Neural progenitor cell (in vitro differentiated cells): Measurements from ENCODE around the gene ZNF20. TPM values are rescaled to one million over a fixed set of nuclear protein-coding genes. Genes with fewer than 3 reads are reported as not detected.

Experiments used
- DNase-seq: peaks from one replicate; pipeline ENCODE4 v3.0.0-alpha.2; 2016; ENCODE audit warnings: low spot score
- H2AFZ ChIP-seq: fragments of 200-600 bp; sonication (generic); replicated peaks from 2 replicates; pipeline ENCODE4 v1.6.1; 2016; ENCODE audit warnings: antibody characterized with exemption
- H3F3A ChIP-seq: fragments of 200-600 bp; sonication (generic); 2 replicates; pipeline ENCODE4 v1.6.1; 2016; ENCODE audit warnings: antibody characterized with exemption, low read depth
- H3K27ac ChIP-seq: fragments of 200-600 bp; sonication (generic); 2 replicates; pipeline ENCODE4 v1.5.1; 2016; ENCODE audit warnings: mild to moderate bottlenecking
- H3K27me3 ChIP-seq: fragments of 200-600 bp; sonication (generic); 2 replicates; pipeline ENCODE4 v1.6.1; 2016; ENCODE audit warnings: mild to moderate bottlenecking, moderate library complexity
- H3K36me3 ChIP-seq: fragments of 200-600 bp; sonication (generic); 2 replicates; pipeline ENCODE4 v1.5.1; 2016
- H3K4me1 ChIP-seq: fragments of 200-600 bp; sonication (generic); 2 replicates; pipeline ENCODE4 v1.6.1; 2016; ENCODE audit warnings: mixed run types
- H3K4me2 ChIP-seq: fragments of 200-600 bp; sonication (generic); 2 replicates; pipeline ENCODE4 v1.6.1; 2016
- H3K4me3 ChIP-seq: fragments of 200-600 bp; sonication (generic); 2 replicates; pipeline ENCODE4 v1.5.1; 2016
- H3K79me2 ChIP-seq: fragments of 200-600 bp; sonication (generic); 2 replicates; pipeline ENCODE4 v1.6.1; 2016; ENCODE audit warnings: low read depth
- H3K9ac ChIP-seq: fragments of 200-600 bp; sonication (generic); 2 replicates; pipeline ENCODE4 v1.6.1; 2016
- H3K9me3 ChIP-seq: fragments of 200-600 bp; sonication (generic); 2 replicates; pipeline ENCODE4 v1.5.1; 2016; ENCODE audit warnings: low read depth
- H4K20me1 ChIP-seq: fragments of 200-600 bp; sonication (generic); 2 replicates; pipeline ENCODE4 v1.6.1; 2016; ENCODE audit warnings: low read depth
- H3K27ac Mint-ChIP-seq: 3 replicates; pipeline ENCODE4 v1.8.0; 2021; ENCODE audit warnings: mixed read lengths
- H3K27me3 Mint-ChIP-seq: 2 replicates; pipeline ENCODE4 v1.8.0; 2022; ENCODE audit warnings: low read depth, mild to moderate bottlenecking, inconsistent platforms, moderate library complexity, mixed read lengths; ENCODE audit not compliant: insufficient read depth
- H3K36me3 Mint-ChIP-seq: 3 replicates; pipeline ENCODE4 v1.8.0; 2021; ENCODE audit warnings: mixed read lengths
- H3K4me1 Mint-ChIP-seq: 3 replicates; pipeline ENCODE4 v1.8.0; 2021; ENCODE audit warnings: mixed read lengths
- H3K4me3 Mint-ChIP-seq: 3 replicates; pipeline ENCODE4 v1.8.0; 2021; ENCODE audit warnings: mild to moderate bottlenecking, moderate library complexity, mixed read lengths
- H3K9me3 Mint-ChIP-seq: 3 replicates; pipeline ENCODE4 v1.8.0; 2020; ENCODE audit warnings: mixed read lengths
- EZH2 ChIP-seq: fragments of 200-600 bp; sonication (generic); IDR thresholded peaks from 2 replicates; pipeline ENCODE4 v1.6.1; 2017; ENCODE audit warnings: antibody characterized with exemption, mild to moderate bottlenecking, moderate library complexity
- EZH2phosphoT487 ChIP-seq: fragments of 200-600 bp; sonication (generic); IDR thresholded peaks from 2 replicates; pipeline ENCODE4 v1.6.1; 2017; ENCODE audit warnings: antibody characterized with exemption
- total RNA-seq: library from RNA; depleted of rRNA; stranded (reverse); fragments of >200 nt; gene quantifications from 2 replicates; pipeline ENCODE4 v1.2.3, GENCODE V29; 2015; ENCODE audit warnings: low replicate concordance
- TF ChIP-seq, protein P1 (sequence below): fragments of 200-600 bp; sonication (generic); IDR thresholded peaks from 2 replicates; pipeline ENCODE4 v1.5.1; 2017; ENCODE audit warnings: antibody characterized with exemption, mild to moderate bottlenecking

Gene ZNF20
- total RNA-seq, 1 donor from 2014 or later, result 27.9 TPM

DNA sequence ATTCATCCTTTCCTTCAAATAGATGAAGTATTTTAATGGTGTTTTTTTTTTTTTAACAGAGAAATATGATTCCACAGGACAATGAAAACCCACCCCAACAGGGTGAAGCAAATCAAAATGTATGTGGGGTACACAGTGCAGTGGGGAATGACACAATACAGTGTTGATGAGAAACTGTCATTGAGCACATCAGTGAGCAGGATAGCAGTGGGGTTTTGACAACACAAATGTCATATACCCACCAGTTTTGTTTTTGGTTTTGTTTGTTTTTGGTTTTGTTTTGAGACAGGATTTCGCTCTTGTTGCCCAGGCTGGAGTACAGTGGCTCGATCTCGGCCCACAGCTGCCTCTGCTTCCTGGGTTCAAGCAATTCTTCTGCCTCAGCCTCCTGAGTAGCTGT, 46.4 kb downstream of the ZNF20 start:
- peaks cover 42% of the 10 kb centered on the region for H3K36me3 ChIP-seq
- H3K9ac ChIP-seq, result no peak overlapping the region
- peaks cover 20% of the 10 kb centered on the region for H3K9me3 ChIP-seq
- H3K27ac Mint-ChIP-seq, result no peak overlapping the region
- peaks cover 24% of the 10 kb centered on the region for H3K36me3 Mint-ChIP-seq
- H2AFZ ChIP-seq, result no peak overlapping the region
- no peak for TF ChIP-seq EZH2
- TF ChIP-seq, protein P1, sequence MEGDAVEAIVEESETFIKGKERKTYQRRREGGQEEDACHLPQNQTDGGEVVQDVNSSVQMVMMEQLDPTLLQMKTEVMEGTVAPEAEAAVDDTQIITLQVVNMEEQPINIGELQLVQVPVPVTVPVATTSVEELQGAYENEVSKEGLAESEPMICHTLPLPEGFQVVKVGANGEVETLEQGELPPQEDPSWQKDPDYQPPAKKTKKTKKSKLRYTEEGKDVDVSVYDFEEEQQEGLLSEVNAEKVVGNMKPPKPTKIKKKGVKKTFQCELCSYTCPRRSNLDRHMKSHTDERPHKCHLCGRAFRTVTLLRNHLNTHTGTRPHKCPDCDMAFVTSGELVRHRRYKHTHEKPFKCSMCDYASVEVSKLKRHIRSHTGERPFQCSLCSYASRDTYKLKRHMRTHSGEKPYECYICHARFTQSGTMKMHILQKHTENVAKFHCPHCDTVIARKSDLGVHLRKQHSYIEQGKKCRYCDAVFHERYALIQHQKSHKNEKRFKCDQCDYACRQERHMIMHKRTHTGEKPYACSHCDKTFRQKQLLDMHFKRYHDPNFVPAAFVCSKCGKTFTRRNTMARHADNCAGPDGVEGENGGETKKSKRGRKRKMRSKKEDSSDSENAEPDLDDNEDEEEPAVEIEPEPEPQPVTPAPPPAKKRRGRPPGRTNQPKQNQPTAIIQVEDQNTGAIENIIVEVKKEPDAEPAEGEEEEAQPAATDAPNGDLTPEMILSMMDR, result no peak
- no peak for TF ChIP-seq EZH2phosphoT487
- H3K27me3 Mint-ChIP-seq, result no peaks in the 10 kb centered on the region
- H3K4me3 ChIP-seq, result peak overlapping the region; percentile 61
- peaks cover 63% of the 10 kb centered on the region for H3K79me2 ChIP-seq
- no peaks in the 10 kb centered on the region for H3K27me3 ChIP-seq
- no peaks in the 10 kb centered on the region for H4K20me1 ChIP-seq
- peak overlapping the region; percentile 88 for H3K4me3 Mint-ChIP-seq
- H3K4me1 Mint-ChIP-seq, result no peaks in the 10 kb centered on the region
- H3K27ac ChIP-seq, result no peak overlapping the region
- peaks cover 61% of the 10 kb centered on the region for H3K9me3 Mint-ChIP-seq
- DNase-seq, result no peak
- peak overlapping the region; percentile 75 for H3K4me2 ChIP-seq
- H3K4me1 ChIP-seq, result no peaks in the 10 kb centered on the region
- peaks cover 21% of the 10 kb centered on the region for H3F3A ChIP-seq

DNA sequence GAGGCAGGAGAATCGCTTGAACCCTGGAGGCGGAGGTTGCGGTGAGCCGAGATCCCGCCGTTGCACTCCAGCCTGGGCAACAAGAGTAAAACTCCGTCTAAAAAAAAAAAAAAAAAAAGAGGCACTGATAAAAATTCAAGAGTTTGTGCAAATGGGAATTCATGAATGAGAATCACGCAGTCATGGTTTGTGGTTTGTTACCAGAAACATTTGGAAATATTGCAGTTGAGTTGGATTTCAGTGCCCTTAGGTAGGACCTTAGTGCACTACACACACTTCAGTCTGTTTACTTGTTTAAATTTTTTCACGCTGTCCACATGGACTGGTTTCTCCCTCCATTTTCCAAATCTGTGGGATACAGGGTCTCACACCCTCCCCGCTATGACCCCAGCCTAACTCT, 47.2 kb downstream of the ZNF20 start:
- Histone ChIP-seq H3K4me3 (peak overlapping the region; percentile 61), H3K27ac (no peak overlapping the region), H3K9me3 (peaks cover 14% of the 10 kb centered on the region), H4K20me1 (no peaks in the 10 kb centered on the region), H3K4me1 (no peaks in the 10 kb centered on the region), H3K27me3 (no peaks in the 10 kb centered on the region), H3K4me2 (peak overlapping the region; percentile 75), H3K9ac (peak overlapping the region; percentile 62), H3K79me2 (peaks cover 55% of the 10 kb centered on the region), H2AFZ (no peak overlapping the region), H3K36me3 (peaks cover 33% of the 10 kb centered on the region), H3F3A (peaks cover 21% of the 10 kb centered on the region)
- H3K4me1 Mint-ChIP-seq, result no peaks in the 10 kb centered on the region
- no peaks in the 10 kb centered on the region for H3K27me3 Mint-ChIP-seq
- no peak overlapping the region for H3K27ac Mint-ChIP-seq
- DNase-seq, result no peak
- peaks cover 18% of the 10 kb centered on the region for H3K36me3 Mint-ChIP-seq
- H3K4me3 Mint-ChIP-seq, result peak overlapping the region; percentile 88
- peaks cover 59% of the 10 kb centered on the region for H3K9me3 Mint-ChIP-seq
- TF ChIP-seq EZH2, result no peak
- TF ChIP-seq EZH2phosphoT487, result no peak
- TF ChIP-seq, protein P1, result no peak

DNA sequence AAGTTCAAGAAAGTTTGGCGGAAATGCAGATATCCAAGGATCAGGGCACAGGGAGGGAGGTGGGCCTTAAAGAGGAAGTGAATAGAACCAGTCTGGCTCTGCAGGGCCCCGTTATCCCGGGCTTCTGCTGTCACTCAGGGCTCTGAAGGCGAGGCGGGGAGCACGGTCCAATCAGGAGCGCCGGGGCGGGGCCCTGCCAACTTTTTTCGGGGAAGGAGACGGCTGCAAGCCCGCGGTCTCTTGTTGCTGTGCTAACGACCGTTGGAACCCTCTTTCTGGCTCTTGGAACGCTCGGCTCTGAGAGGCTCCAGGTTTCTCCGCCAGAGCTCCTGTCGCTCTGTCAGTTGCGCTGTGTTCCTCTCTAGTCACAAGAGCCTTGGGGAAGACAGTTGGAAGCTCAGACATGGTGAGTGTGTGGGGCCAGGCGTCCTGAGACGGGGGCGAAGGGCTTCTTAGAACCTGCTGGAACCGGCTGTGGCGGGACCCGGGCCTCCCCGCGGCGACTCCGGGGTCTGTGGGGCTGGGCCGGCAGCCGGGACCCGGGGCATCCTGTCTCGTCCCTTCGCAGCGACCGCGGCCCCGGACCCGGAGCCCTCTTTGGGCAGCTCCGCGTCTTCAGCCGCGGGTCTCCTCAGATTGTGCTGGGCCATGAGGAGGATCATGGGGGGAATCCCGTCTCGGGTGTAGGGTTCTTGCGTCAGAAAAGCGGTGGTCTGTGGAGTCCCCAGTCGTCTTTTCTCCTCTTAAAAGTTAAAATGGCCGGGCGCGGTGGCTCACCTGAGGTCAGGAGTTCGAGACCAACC, 47.9 kb downstream of the ZNF20 start:
- Mint-ChIP-seq H3K27me3 (no peaks in the 10 kb centered on the region), H3K36me3 (peaks cover 16% of the 10 kb centered on the region), H3K27ac (peak overlapping the region; percentile 85), H3K9me3 (peaks cover 63% of the 10 kb centered on the region), H3K4me3 (peak overlapping the region; percentile 88), H3K4me1 (no peaks in the 10 kb centered on the region)
- Histone ChIP-seq H3F3A (peaks cover 21% of the 10 kb centered on the region), H3K36me3 (peaks cover 28% of the 10 kb centered on the region), H3K9ac (peak overlapping the region; percentile 62), H3K79me2 (peaks cover 48% of the 10 kb centered on the region), H4K20me1 (no peaks in the 10 kb centered on the region), H3K9me3 (peaks cover 10% of the 10 kb centered on the region), H3K27me3 (no peaks in the 10 kb centered on the region), H2AFZ (peak overlapping the region; percentile 31), H3K4me3 (peak overlapping the region; percentile 61), H3K27ac (peak overlapping the region; percentile 94), H3K4me1 (no peaks in the 10 kb centered on the region), H3K4me2 (peak overlapping the region; percentile 75)
- TF ChIP-seq EZH2 (no peak), EZH2phosphoT487 (no peak)
- TF ChIP-seq, protein P1, result no peak
- peak; percentile 94 for DNase-seq
